ENCODE measurements around the gene CDK5R2.
A peak's percentile ranks its signal among the peaks of the same experiment; 100 is the strongest.

Gene CDK5R2

DNA sequence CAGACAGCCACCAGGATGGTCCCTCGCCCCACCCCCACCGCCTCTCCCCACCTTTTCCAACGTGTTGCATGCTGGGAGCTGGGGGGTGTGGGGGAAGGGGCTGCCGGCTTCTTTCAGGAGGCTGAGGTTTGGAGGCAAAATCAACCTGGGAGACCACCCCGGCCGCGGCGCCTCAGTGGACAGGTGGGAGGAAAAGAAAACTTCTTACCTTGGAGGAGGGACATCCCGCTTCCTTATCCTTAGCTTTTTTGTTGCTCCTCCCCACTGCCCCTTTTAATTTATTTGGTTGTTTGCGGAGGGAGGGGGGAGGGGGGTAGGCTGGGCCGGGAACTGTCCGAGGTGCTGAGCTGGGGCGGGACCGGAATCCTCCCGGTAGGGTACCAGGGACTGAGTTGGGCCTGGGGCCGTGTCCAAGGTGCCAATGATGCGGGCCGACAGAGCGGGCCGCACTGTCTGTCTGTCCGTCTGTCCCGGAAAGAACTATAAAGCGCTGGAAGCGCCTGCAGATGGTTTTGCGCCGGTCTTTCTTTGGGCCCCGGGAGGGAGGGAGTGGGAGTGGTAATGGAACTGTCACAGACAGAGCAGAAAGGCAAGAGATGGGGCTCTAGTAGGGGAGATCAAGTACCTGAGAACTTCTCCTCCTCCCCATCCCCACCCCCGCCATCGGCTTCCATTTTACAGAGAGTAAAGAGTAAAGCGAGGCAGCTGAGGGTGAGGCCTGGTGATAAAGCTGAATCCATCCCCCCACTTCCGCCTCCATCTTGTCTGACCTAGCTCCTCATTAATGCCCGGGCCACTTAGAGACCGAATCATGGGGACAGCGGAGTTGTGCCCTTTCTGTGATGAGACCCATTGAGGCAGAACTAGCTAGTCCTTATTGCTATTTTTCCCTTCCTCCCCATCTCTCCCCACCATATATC is 2.4 kb downstream of the CDK5R2 start:
- DNase-seq (ENCODE audit: low read depth): no peak

DNA sequence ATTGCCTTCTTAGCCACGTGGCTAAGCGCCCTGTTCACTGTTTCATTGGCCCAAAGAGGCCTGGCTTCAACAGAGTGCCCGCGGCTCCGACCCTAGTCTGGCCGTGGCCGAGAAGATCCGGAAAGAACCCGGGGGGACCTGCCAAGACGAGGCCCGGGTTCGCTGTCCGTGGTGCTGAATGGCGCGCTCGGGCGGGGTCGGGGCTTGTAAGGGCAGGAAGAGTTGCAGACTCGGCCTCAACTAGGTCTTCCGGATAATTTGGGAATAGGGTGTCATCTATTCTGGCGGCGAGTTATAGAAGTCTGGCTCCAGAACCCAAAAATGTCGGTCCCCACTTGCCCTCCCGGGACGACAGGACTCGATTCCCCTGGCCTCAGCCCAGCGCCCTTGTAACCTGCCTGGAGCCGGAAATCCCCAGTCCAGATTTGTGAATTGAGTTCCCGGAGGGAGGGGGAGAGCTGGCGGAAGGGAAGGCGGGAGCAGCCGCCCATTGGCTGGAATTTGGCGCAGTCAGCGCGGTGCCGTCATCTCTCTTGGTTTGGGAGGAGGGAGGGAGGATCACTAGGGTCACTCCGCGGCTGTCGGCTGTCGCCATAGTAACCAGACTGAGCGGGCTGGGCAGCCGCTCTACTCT is 3.5 kb downstream of the CDK5R2 start:
- peak; percentile 28 for DNase-seq (ENCODE audit: low read depth)

DNA sequence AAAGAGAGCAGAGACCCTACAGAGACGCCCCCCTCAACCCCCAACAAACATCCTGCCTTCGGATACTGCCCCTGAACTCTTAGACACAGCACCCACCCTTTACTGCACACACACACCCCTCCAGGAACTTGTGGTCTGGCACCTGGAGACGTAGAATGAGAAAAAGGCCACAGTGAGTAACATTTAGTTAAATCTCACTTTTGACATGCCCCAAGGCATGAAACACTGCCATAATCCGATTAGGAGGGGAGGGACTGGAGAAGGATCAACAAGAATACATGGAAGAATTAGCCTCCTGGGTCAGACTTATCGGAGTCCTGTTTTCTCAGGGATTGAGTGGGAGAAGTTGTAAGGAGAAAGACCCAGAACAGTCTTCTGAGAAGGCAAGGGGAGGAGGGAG is 4.1 kb downstream of the CDK5R2 start:
- no peak for DNase-seq (ENCODE audit: low read depth)

DNA sequence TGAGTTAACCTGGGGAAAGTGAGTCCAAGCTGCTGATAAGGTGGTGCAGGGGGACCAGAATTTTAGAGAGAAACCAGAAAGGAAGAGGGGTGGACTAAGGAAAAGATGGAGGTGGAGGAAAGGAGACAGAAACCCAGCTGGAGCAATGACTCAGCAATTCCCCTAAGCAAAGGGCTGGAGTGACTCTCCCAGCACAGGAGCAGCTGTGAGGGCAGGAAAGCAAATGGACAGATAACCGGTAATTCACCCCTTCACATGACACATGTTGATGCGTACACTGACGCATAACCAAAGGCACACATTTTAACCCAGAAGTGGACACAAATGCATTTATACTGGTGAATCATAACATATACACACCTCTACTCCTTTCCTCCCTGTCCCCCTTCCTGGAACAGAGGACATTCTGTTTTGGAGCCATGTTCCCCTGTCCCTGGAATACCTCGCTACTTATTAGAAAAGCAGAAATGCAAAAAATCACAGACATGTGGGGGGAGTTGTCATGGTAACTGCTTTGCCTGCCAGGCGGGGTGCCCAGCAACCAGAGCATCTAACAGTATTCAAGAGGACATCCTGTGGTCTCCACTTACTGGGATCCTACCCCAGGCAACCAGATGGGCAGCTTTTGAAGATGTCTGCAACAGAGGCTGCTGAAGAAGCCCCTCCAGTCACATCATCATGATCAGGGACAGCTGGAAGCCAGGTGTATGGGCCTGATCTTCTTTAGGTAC is 4.7 kb downstream of the CDK5R2 start:
- no peak for DNase-seq (ENCODE audit: low read depth)

DNA sequence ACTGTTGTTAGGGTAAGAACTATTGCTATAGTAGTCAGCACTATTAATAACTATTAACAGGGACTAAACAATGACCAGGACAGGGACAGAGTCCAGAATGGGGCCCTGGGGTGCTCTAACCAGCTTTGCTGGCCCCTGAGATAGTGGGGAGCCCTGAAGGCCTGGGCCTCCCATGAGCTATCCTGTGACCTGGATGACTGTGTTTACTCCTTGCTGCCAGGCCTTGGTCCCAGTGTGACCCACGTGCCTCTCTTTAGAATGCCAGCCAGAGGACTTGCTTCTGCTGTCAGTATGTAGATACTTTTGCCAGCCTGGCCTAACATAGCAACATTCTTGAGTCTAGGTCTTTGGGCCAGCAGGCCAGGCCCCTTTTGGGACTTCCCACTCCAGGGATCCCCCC is 11.4 kb downstream of the CDK5R2 start:
- no peak for DNase-seq (ENCODE audit: low read depth)

DNA sequence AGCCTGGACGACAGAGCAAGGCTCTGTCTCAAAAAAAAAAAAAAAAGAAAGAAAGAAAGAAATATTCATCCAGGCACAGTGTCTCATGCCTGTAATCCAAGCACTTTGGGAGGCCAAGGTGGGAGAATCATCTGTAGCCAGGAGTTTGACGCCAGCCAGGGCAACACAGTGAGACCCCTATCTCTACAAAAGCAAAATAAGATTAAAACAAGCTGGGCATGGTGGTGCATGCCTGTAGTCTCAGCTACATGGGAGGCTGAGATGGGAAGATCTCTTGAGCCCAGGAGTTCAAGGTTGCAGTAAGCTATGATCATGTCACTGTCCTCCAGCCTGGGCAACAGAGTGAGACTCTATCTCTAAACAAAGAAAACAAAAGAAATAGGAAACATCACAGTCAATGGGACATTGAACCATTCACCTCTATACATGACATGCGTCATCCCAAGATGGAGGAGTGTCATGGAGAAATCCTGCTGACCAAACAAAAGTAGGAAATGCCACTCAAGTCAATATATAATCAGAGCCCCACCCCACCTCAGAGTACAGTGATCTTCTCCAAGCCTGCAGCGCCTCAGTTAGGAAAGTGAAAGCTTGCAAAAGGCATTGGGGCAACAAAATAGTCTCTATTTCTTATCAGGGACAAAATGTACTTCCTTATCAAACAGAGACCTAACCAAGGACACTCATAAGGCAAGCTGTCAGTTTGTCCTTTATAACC is 15.8 kb downstream of the CDK5R2 start:
- no peak for DNase-seq (ENCODE audit: low read depth)

DNA sequence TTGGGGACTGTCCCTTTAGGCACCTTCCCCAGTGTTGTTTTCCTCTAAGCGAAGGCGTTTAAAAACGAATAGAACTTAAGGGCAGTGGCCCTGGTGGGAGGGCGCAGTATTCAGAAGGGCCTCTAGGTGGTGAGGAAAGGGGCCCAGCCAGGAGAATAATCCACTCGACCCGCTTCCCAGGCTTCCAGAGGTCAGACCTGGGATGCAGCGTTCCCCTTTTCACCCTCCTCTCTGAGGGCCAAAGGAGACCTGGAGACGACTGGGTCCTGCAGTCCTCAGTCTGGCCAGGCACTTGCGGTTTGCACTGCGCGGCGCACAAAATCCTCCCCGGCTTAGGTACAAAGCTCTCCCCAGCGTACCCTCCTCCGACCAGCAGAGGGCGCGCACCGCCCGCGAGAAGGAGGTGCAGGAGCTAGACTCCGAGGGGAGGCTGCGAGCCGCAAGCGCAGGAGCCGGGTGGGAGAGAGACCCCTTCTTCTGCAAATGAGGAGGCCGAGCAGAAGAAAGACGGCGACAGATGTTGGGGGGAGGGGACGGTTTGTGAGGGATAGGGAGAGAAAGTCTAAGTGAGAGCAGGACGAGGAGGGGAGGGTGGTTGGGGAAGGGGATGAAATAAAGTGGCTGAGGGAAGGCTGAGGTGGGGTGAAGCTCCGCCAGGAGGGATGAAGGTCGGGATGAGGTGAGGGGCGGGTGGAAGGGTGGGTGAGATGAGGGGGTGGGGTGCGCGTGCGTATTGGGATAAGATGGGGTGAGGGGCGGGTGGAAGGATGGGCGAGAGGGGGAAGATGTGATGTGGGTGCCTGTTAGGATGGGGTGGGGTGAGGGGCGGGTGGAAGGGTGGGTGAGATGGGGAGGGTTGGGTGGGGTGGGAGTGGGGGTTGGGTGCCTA is 20.6 kb downstream of the CDK5R2 start:
- DNase-seq (ENCODE audit: low read depth): peak; percentile 73

DNA sequence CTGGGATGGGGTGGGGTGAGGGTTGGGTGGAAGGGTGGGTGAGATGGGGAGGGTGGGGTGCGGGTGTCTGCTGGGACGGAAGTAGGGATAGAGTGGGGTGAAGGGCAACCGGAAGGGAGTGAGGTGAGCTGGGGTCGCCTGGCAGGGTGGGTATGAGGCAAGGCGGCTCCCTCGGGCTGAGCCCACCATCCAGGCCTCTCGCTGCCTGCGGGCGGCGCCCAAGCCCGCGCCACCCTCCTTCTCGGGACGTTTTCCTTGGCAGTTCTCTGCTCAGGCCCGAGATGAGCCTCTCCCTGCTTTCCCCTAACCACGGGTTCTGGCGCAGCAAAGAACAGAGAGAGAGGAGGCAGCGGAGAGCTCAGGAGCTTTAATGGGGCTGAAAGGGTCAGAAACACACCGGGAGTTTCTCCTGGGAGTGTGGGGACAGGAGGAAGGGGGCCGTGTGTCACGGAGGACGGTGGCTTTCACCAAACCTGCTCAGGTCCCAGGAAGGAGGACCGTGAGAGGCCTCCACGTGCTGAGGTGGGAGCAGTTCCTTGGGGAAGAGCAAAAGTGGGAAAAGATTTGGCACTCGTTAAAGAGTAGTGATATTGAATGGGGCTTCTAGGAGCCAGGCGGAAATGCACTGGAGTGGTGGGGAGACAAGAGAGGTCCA is 21.4 kb downstream of the CDK5R2 start:
- DNase-seq (ENCODE audit: low read depth): no peak

DNA sequence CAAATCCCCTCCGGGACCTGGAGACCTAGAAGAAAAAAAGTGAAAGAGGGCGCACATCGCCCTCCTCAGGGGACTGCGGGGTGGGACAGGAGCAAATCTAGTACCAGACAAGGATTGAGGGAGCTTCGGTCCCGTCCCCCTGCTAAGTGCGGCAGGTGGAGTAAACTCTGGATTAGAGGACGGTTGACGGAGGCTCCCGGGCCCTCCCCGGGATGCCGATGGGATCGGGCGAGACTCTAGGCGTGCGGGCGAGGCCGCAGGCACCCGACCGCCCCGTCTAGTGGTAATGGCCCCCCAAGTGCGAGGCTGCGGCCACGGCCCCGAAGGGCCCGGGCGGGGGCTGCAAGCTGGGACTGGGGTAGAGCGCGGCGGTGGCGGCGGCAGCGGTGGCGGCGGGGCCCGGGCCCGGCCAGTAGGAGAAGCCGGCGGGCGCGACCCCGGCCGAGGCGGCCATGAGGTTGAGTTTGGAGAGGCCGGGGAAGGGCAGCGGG is 22.0 kb downstream of the CDK5R2 start:
- DNase-seq (ENCODE audit: low read depth): no peak

DNA sequence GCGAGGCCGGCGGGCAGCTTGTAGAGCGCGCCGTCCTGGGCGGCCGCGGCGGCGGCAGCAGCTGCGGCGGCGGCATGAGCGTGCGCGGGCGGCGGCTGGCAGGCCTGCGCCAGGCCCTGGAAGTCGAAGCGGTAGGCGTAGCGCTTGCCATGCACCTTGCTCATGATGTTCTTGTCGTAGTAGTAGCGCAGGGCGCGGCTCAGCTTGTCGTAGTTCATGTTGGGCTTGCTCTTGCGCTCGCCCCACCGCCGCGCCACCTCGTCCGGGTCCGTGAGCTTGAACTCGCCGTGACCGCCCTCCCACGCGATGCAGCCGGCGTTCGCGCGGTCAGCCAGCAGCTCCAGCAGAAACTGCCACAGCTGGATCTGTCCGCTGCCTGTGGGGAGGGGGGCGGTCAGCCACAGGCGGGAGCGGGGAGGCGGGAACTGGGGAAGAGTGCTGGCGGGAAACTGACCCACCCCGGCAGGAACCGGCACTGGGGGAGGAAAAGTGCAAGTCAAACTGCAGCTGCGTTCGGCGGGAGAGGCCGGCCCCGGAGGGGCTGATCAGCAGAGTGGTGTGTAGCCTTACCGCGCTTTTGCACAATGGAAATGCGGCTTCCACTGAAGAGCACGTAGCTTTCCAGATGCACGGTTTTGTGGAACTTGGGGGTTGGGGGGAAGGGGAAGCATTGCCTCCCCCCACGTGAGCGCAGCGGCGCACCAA is 22.6 kb downstream of the CDK5R2 start:
- DNase-seq (ENCODE audit: low read depth): no peak

DNA sequence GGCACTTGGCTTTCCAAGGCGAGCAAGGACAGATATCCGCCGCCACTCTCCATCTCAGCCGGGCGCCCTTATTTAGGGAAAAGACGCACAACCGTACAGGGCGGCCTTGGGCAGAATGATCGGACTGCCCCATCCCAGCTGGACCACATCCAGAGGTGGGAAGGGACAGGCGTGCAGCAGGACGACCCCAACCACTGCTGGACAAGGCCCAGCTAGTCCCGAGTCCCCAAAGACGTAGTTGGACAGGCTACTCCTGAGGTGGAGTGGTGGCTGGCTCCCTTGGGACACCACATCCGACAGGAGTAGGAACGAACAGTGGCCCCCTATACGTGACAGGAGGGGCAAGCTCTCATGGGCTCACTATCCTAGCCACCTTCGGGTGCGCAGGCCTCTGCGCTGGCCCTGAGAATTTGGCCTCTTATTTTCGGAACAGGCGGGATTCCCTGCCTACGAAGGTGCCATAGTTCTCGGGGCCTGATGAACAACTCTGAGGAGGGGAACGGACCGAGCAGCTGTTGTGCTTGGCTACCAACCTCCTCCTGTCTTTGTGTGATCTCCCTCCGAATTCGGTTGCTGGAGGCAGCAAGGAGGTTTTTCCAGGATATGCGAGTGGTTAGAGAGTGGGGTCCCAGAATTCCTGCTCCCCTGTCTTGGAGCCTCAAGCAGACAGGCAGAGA is 23.3 kb downstream of the CDK5R2 start:
- DNase-seq (ENCODE audit: low read depth): no peak

DNA sequence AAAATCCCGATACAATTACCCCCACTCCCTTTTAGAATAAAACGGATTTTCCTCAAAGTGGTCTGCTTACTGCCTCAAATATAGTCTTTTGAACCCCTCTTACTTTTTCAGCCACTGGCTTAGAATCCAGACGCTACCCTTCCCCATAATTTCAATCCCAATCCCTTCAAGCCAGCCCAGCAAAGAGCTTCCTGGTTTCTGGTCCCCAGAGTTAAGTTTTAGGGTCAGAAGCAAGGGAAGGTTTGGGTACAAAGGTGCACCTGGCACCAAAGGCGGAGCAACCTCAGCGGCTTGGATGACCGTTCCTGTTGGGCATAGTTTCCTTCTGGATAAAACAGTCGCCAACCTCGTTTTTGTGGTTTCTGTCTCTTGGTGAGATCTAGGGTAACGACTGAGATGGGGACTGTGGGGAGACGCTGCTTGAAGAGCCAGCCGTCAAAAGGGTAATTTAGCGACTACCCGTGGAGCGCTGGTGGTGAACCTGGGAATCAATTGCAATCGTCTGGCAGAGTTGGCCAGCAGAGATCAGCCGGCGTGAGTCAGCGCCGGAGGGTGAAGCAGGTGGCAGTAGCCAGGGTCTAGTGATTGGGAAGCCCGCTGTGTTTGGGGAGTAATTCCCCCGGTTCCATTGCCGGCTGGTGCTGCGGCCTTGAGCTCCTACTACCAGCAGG is 23.9 kb downstream of the CDK5R2 start:
- no peak for DNase-seq (ENCODE audit: low read depth)

DNA sequence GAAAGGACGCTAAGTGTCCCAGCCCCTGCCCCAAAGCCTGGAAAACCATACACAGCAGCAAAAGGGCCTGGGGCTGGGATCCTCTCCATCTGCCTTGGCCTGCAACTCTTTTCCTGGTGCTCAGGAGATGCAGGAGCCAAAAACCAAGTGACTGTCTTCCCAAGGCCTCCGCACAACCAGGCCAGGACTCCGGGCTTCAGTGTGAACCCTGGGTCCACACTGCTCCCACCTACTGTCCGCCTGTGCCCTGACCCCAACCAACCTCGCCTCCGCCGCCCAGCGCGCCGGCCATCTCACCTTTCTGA is 24.4 kb downstream of the CDK5R2 start:
- DNase-seq (ENCODE audit: low read depth): no peak

DNA sequence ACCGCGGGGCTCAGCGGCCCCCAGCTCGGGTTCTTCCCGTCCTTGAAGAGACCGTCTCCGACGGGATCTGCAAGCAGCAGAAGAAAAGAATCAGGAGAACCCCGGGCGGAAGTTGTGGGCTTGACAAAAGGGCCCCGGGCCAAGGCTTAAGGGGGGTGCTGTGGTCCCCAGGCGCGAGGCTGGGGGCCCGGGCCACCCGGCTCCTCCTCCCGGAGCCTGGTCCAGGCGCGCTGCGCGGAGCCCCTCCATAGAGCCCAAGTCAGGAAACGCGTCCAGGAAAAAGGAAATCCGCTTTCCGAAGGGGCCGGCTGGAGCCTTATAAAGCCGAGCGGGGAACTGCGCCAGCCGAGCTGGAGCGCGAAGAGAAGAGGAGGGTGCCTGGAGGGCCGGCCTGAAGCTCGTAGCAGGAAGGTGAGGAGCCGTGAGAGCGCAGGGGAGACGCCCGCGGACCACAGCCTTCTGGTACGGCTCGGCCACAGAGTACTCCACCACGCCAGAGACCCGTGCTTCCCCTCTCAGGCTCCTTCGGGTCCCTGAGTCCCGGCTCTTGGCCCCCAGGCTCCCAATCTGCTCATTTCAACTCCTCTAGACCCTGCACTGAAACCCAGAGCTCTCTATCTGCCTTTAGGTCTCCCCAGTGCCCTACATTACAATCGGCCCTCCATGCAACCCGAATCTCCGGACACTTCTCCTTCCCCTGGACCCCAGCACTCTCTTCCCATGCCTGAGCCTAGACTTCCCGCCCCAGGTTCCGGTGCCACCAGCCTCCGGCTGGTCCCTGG is 25.0 kb downstream of the CDK5R2 start:
- DNase-seq (ENCODE audit: low read depth): no peak

DNA sequence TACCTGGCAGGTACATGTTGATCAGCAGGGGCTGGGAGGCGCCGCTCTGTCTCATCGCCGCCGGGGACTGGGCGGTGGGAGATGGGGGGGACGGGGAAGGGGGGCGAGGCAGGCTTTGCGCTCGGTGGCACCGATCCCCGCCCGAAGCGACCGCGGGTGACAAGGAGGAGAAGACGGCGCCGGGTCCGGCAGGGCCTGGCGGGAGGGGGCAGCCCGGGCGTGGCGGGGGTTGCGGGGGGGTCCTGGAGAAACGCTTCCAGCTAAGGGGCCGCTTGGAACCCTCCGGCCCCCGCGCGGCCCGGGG is 25.5 kb downstream of the CDK5R2 start, which contains the start of gene FEV:
Gene FEV (minus strand): TSS at position 164 of the 304 bp plus-strand sequence. CDS start 109 bp downstream, at position 55.
- DNase-seq (ENCODE audit: low read depth): no peak

DNA sequence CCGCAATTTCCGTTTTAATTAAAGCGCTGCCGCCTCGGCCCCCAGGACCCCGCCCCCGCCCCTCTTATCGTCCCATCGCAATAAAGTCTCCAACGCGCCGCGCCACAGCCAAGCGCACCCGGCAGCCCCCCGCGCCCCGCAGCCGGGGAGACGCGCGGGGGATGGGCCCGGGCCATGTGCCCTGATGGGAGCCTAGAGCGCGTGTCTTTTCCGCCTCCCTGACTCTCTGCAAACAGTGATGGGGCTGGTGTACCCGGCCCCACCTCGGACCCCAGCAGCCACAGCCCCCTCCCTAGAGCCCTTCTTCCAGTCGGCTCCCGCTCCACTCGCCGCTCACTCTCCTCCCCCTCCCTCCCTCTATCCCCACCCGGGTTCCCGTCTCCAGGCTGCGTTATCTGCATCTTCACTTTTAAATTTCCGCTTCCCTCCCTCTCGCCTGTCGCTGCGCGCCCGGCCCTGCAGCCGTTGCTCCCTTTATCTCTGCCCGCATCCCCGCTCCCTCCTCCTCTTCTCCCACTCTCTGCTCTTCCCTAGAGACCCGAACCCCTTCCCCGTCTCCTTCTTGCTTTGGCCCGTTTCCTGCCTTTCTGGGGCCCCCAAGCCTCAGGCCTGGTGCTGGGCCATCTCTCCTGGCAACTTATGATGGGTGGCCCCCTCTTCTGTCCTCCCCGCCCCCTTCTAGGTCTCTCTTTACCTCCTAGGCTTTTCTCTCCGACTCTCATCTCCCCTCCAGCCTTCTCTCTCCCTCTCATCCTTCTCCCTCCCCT is 26.0 kb downstream of the CDK5R2 start:
- no peak for DNase-seq (ENCODE audit: low read depth)

DNA sequence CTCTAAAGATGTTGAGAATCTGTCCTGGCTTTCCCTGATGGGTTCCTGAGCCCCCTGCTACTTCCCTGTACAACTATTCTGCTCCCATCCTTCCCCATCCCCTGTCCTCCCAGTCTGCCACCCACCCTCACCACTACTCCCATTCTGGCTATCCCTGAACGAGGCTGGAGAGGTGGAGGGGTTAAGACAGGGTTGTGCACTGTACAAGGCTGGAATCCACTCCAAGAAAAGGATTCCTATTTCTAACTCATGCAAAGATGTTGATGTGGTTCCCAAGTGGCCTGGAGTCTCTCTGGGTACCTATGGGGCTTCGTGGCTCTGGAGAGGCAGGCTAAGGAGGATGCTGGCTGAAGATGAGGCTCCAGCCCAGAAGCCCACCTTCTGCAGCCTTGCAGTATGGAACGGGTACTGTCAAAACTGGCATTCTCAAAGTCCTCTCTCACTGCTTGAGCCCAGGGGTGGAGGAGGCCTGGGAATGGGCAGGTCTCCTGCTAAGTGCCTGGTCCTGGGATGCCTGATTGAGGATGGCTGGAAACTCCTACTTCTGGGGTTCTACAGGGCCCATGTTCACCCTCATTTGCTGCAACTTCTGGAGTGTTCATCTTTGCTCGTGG is 26.8 kb downstream of the CDK5R2 start:
- no peak for DNase-seq (ENCODE audit: low read depth)

All from stimulated activated CD8-positive, alpha-beta memory T cell treated with anti-CD3 and anti-CD28 coated beads, Interleukin-7, amount 100 ng/mL, for 24 hours (primary cell).